Sigmoid colon (tissue), 7 donors: ENCODE data around the gene IQGAP2. TPM values are rescaled to one million over a fixed set of nuclear protein-coding genes. Genes with fewer than 3 reads are reported as not detected.

Source experiments
- DNase-seq: peaks from one replicate; pipeline ENCODE4 v3.0.0-alpha.2; 2019
- H3K27ac ChIP-seq, 4 donors: fragments of 200-600 bp; sonication (generic); one replicate each; pipeline ENCODE4 v1.5.1; 2016 to 2019; ENCODE audit warnings: mild to moderate bottlenecking in 1 of 4
- H3K27me3 ChIP-seq, 3 donors: fragments of 200-600 bp; sonication (generic); one replicate each; pipeline ENCODE4 v1.5.1; 2019; ENCODE audit warnings: mild to moderate bottlenecking in 1 of 3
- H3K36me3 ChIP-seq, 4 donors: fragments of 200-600 bp; sonication (generic); one replicate each; pipeline ENCODE4 v1.5.1; 2016 to 2019
- H3K4me1 ChIP-seq, 4 donors: fragments of 200-600 bp; sonication (generic); one replicate each; pipeline ENCODE4 v1.5.1; 2017 to 2019
- H3K4me3 ChIP-seq, 4 donors: fragments of 200-600 bp; sonication (generic); one replicate each; pipeline ENCODE4 v1.5.1; 2017 to 2019; ENCODE audit warnings: mild to moderate bottlenecking in 2 of 4, moderate library complexity in 1 of 4
- H3K9me3 ChIP-seq, 4 donors: fragments of 200-600 bp in 3 of 4; sonication (generic) in 3 of 4; one replicate each; pipeline versions ENCODE4 v1.5.1 to v1.6.1; 2013 to 2019
- EP300 ChIP-seq, 4 donors: sonication (generic); formaldehyde crosslinking; IDR thresholded peaks; one replicate each; pipeline ENCODE4 v1.6.1; 2017; ENCODE audit warnings: antibody characterized with exemption in 4 of 4
- POLR2A ChIP-seq, 2 donors: fragments of 450-650 bp; IDR thresholded peaks; one replicate each; pipeline ENCODE4 v1.6.1; 2016; ENCODE audit warnings: antibody characterized with exemption in 2 of 2, mild to moderate bottlenecking in 2 of 2, moderate library complexity in 2 of 2
- POLR2AphosphoS5 ChIP-seq, 4 donors: sonication (generic); formaldehyde crosslinking; IDR thresholded peaks; one replicate each; pipeline ENCODE4 v1.6.1; 2017; ENCODE audit warnings: antibody characterized with exemption in 4 of 4
- WGBS, 2 donors: extraction: QIAGEN DNeasy Blood & Tissue Kit; methylation state at CpG; one replicate each; pipeline ENCODE4 v1.1.7; 2013; 5-methylcytosine and 5-hydroxymethylcytosine counted together
- intact Hi-C: fragments of 100-400 bp; cut with DNase I; formaldehyde crosslinking; loops from one replicate; pipeline ENCODE4 v1.15.1; 2023
- polyA plus RNA-seq, 3 donors: library from polyadenylated mRNA; stranded (reverse); fragments of 200-250 nt; gene quantifications; one replicate each; pipeline ENCODE4 v1.2.3, GENCODE V29; 2013
- total RNA-seq, 4 donors: library from RNA; depleted of rRNA; stranded (reverse); fragments of >200 nt; gene quantifications; one replicate each; pipeline ENCODE4 v1.1.0, GENCODE V29; 2016
- TF ChIP-seq, protein P1 (sequence below), 4 experiments: fragments of 450-650 bp in 3 of 4; fragments of 200-600 bp in 1 of 4; IDR thresholded peaks; one replicate each; pipeline ENCODE4 v1.5.1; 2016 to 2019; ENCODE audit warnings: antibody characterized with exemption in 4 of 4, mild to moderate bottlenecking in 3 of 4, moderate library complexity in 2 of 4
- donor health status: healthy with polysubstance abuse.
- donor health status: Bipolar disorder and iron deficiency.
- donor health status: healthy.

IQGAP2 gene
- total and polyA plus RNA-seq, 7 donors: 15.0 to 85.3 (median 24.6) TPM

DNA sequence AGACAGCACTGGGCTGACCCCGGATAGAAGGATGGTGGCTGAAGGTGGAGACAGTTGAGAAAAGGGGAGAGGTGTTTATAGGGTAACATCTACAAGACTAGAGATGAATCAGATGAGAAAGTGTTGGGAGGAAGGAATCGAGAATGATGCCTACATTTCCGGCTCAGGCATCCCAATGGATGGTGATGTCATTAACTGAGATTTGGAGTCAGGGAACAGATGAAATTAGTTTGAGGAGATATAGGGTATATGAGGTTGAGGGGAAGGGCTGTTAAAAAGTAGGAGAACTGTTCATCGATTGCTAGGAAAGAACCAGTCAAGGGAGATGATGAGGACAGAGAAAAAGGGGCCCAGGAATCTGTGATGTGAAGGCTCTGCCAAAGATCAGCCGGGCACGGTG lies 24.7 kb upstream of the IQGAP2 start:
- TF ChIP-seq POLR2AphosphoS5 (IDR thresholded peaks at IDR 0.05) (no peak), EP300 (IDR thresholded peaks at IDR 0.05) (no peak), POLR2A (IDR thresholded peaks at IDR 0.05) (no peak)
- TF ChIP-seq, protein P1, sequence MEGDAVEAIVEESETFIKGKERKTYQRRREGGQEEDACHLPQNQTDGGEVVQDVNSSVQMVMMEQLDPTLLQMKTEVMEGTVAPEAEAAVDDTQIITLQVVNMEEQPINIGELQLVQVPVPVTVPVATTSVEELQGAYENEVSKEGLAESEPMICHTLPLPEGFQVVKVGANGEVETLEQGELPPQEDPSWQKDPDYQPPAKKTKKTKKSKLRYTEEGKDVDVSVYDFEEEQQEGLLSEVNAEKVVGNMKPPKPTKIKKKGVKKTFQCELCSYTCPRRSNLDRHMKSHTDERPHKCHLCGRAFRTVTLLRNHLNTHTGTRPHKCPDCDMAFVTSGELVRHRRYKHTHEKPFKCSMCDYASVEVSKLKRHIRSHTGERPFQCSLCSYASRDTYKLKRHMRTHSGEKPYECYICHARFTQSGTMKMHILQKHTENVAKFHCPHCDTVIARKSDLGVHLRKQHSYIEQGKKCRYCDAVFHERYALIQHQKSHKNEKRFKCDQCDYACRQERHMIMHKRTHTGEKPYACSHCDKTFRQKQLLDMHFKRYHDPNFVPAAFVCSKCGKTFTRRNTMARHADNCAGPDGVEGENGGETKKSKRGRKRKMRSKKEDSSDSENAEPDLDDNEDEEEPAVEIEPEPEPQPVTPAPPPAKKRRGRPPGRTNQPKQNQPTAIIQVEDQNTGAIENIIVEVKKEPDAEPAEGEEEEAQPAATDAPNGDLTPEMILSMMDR (IDR thresholded peaks at IDR 0.05): no peak
- no peak overlapping the region for H3K27ac ChIP-seq
- WGBS, 2 donors: 96% methylated on average over 6 of the region's 6 CpGs
- no peaks in the 10 kb centered on the region for H3K27me3 ChIP-seq
- intact Hi-C loops: no loop called here
- no peak overlapping the region for H3K4me3 ChIP-seq
- DNase-seq: no peak
- no peaks in the 10 kb centered on the region for H3K4me1 ChIP-seq
- H3K36me3 ChIP-seq: no peaks in the 10 kb centered on the region
- no peaks in the 10 kb centered on the region for H3K9me3 ChIP-seq

- Histone ChIP-seq H3K27ac (no peak overlapping the region), H3K36me3 (no peaks in the 10 kb centered on the region), H3K4me3 (no peak overlapping the region), H3K9me3 (no peaks in the 10 kb centered on the region), H3K4me1 (no peaks in the 10 kb centered on the region), H3K27me3 (no peaks in the 10 kb centered on the region)
- intact Hi-C loops: no loop called here
- WGBS, 2 donors: 24 to 39% methylated on average over 5 of the region's 5 CpGs
- TF ChIP-seq EP300 (IDR thresholded peaks at IDR 0.05) (no peak), POLR2AphosphoS5 (IDR thresholded peaks at IDR 0.05) (no peak)
- no peak for DNase-seq
Measured at GRCh38 chr5:76379316-76379715, 23.8 kb upstream of the IQGAP2 start.

DNA sequence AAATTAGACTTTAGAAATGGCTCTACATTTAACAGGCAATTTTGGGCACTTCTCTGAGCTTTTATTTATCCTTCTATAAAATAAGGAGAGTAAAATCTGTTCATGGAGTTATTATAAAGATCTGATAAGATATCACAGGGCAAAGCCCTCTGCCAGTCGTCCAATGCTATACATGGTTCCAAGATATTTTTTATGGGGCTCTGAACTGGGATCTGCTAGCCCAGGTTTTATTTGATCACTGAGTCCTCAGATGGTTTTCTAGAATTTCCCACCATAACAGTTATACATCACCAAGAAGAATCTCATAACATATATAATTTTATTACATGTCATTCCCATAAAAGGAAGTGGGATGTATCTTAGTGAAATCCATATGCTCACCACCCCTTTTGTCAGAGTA lies 23.2 kb upstream of the IQGAP2 start:
- Histone ChIP-seq H3K27ac (no peak overlapping the region), H3K9me3 (no peaks in the 10 kb centered on the region), H3K36me3 (no peaks in the 10 kb centered on the region), H3K27me3 (no peaks in the 10 kb centered on the region), H3K4me3 (no peak overlapping the region), H3K4me1 (no peaks in the 10 kb centered on the region)
- DNase-seq: no peak
- 14 to 60% methylated on average over 1 of the region's 1 CpG for WGBS, 2 donors
- intact Hi-C loops: no loop called here
- TF ChIP-seq, protein P1 (IDR thresholded peaks at IDR 0.05): no peak
- TF ChIP-seq POLR2A (IDR thresholded peaks at IDR 0.05) (no peak), EP300 (IDR thresholded peaks at IDR 0.05) (no peak), POLR2AphosphoS5 (IDR thresholded peaks at IDR 0.05) (no peak)

DNA sequence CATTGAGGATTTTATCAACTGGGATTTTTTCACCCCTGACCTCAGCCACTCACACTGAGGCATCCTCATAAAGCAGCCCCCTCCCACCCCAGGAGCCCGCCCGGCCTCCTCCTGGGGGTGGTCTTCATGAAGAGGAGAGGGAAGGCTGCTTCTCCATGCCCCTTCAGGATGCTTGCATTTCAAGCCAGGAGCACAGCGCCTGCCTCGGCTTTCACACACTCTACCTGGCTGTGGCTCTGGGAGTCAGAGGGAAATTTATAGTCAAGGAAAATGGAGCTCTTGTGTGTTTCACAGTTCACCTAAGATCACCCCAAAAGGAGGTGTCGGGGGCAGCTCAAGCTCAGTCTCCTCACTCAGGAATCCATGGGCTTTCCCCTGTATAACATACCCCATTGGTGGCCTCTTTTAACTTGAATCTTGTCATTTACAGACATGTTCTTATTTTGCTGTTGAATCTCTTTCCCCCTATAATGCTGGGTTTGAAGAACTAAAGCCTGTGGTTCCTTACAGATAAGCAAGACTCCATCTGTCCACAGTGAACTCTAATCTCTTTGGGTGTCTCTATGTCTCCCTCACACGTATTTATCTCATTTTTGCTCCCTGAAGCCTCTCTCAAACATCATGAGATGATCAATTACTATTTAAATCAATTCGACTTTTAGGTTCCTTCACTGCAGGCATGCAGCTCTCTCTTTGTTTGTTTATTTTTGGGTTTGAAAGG lies 22.6 kb upstream of the IQGAP2 start:
- Histone ChIP-seq H3K36me3 (no peaks in the 10 kb centered on the region), H3K9me3 (no peaks in the 10 kb centered on the region), H3K4me3 (no peak overlapping the region), H3K27ac (no peak overlapping the region), H3K4me1 (no peaks in the 10 kb centered on the region), H3K27me3 (no peaks in the 10 kb centered on the region)
- DNase-seq: no peak
- intact Hi-C loops: no loop called here
- 49 to 68% methylated on average over 7 of the region's 7 CpGs for WGBS, 2 donors
- TF ChIP-seq, protein P1 (IDR thresholded peaks at IDR 0.05): no peak
- TF ChIP-seq EP300 (IDR thresholded peaks at IDR 0.05): no peak
- no peak for TF ChIP-seq POLR2AphosphoS5 (IDR thresholded peaks at IDR 0.05)
- no peak for TF ChIP-seq POLR2A (IDR thresholded peaks at IDR 0.05)

DNA sequence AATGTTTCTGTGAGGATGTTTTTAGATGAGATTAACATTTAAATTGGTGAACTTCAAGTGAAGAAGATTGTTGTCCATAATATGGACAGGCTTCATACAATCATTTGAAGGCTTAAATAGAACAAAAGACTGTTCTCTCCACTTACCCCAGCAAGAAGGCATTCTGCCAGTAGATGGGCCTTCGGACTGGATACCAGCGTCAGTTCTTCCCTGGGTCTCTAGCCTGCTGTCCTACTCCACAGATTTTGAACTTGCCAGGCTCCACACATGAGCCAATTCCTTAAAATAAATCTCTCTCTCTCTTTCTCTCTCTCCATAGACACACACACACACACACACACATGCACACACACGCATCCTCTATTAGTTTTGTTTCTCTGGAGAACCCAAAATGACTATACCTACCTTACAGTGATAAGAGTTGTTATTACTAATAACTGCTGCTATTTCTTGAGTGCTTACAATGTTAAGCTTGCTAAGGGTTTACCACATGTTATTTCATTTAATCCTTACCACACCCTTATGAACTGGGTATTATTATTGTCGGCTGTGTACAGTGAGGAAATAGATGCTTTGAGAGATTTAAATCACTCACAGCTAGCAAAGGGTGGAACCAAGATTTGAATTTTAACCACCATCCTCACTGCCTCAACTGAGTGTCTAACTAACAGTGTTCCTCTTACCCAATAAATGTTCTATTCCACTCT lies 19.8 kb upstream of the IQGAP2 start:
- WGBS, 2 donors: 85 to 88% methylated on average over 4 of the region's 4 CpGs
- TF ChIP-seq, protein P1 (IDR thresholded peaks at IDR 0.05): no peak
- TF ChIP-seq POLR2AphosphoS5 (IDR thresholded peaks at IDR 0.05) (no peak), EP300 (IDR thresholded peaks at IDR 0.05) (no peak), POLR2A (IDR thresholded peaks at IDR 0.05) (no peak)
- DNase-seq: no peak
- H3K4me1 ChIP-seq: no peaks in the 10 kb centered on the region
- no peak overlapping the region for H3K27ac ChIP-seq
- intact Hi-C loops: no loop called here
- H3K9me3 ChIP-seq: no peaks in the 10 kb centered on the region
- H3K27me3 ChIP-seq: no peaks in the 10 kb centered on the region
- H3K36me3 ChIP-seq: no peaks in the 10 kb centered on the region
- no peak overlapping the region for H3K4me3 ChIP-seq
